ENCODE results near the gene ARHGAP5. TPM values are rescaled to one million over a fixed set of nuclear protein-coding genes. Genes with fewer than 3 reads are reported as not detected.

The ARHGAP5 gene
- total and polyA plus RNA-seq, 2 donors: 25.9 to 64.1 TPM

GRCh38 chr14:32049361-32050088 lies 27.6 kb upstream of the ARHGAP5 start:
- 70% methylated on average over 4 of the region's 4 CpGs for WGBS
- Histone ChIP-seq H3K27ac (ENCODE audit: low read depth in 1 of 2, low read length in 1 of 2) (no peak overlapping the region), H3K9me3 (ENCODE audit: control insufficient read depth in 2 of 2, insufficient read depth in 1 of 2, low read length in 1 of 2) (no peaks in the 10 kb centered on the region), H3K27me3 (ENCODE audit: control insufficient read depth in 2 of 2, insufficient read depth in 1 of 2, low read length in 1 of 2) (no peaks in the 10 kb centered on the region), H3K4me1 (ENCODE audit: control insufficient read depth in 2 of 2, insufficient read depth in 2 of 2, low read length in 2 of 2) (no peaks in the 10 kb centered on the region), H3K36me3 (ENCODE audit: control insufficient read depth in 2 of 2, insufficient read depth in 2 of 2, low read length in 1 of 2) (no peaks in the 10 kb centered on the region), H3K4me3 (ENCODE audit: low read length in 2 of 2) (no peak overlapping the region)
- DNase-seq (ENCODE audit: low read depth in 6 of 9, low spot score in 9 of 9): no peak

GRCh38 chr14:32050878-32051277 lies 26.2 kb upstream of the ARHGAP5 start:
- H3K4me3 ChIP-seq (ENCODE audit: low read length in 2 of 2): no peak overlapping the region
- no peak overlapping the region for H3K27ac ChIP-seq (ENCODE audit: low read depth in 1 of 2, low read length in 1 of 2)
- no peaks in the 10 kb centered on the region for H3K4me1 ChIP-seq (ENCODE audit: control insufficient read depth in 2 of 2, insufficient read depth in 2 of 2, low read length in 2 of 2)
- no peaks in the 10 kb centered on the region for H3K36me3 ChIP-seq (ENCODE audit: control insufficient read depth in 2 of 2, insufficient read depth in 2 of 2, low read length in 1 of 2)
- H3K9me3 ChIP-seq (ENCODE audit: control insufficient read depth in 2 of 2, insufficient read depth in 1 of 2, low read length in 1 of 2): no peaks in the 10 kb centered on the region
- H3K27me3 ChIP-seq (ENCODE audit: control insufficient read depth in 2 of 2, insufficient read depth in 1 of 2, low read length in 1 of 2): no peaks in the 10 kb centered on the region
- DNase-seq (ENCODE audit: low read depth in 6 of 9, low spot score in 9 of 9): no peak

GRCh38 chr14:32054536-32054935 lies 22.6 kb upstream of the ARHGAP5 start:
- Histone ChIP-seq H3K36me3 (ENCODE audit: control insufficient read depth in 2 of 2, insufficient read depth in 2 of 2, low read length in 1 of 2) (no peaks in the 10 kb centered on the region), H3K27ac (ENCODE audit: low read depth in 1 of 2, low read length in 1 of 2) (no peak overlapping the region), H3K4me1 (ENCODE audit: control insufficient read depth in 2 of 2, insufficient read depth in 2 of 2, low read length in 2 of 2) (no peaks in the 10 kb centered on the region), H3K4me3 (ENCODE audit: low read length in 2 of 2) (no peak overlapping the region), H3K9me3 (ENCODE audit: control insufficient read depth in 2 of 2, insufficient read depth in 1 of 2, low read length in 1 of 2) (no peaks in the 10 kb centered on the region), H3K27me3 (ENCODE audit: control insufficient read depth in 2 of 2, insufficient read depth in 1 of 2, low read length in 1 of 2) (no peaks in the 10 kb centered on the region)
- no peak for DNase-seq (ENCODE audit: low read depth in 6 of 9, low spot score in 9 of 9)
- 98% methylated on average over 5 of the region's 5 CpGs for WGBS

- Histone ChIP-seq H3K4me3 (ENCODE audit: low read length in 2 of 2) (no peak overlapping the region), H3K27ac (ENCODE audit: low read depth in 1 of 2, low read length in 1 of 2) (no peak overlapping the region), H3K9me3 (ENCODE audit: control insufficient read depth in 2 of 2, insufficient read depth in 1 of 2, low read length in 1 of 2) (no peaks in the 10 kb centered on the region), H3K27me3 (ENCODE audit: control insufficient read depth in 2 of 2, insufficient read depth in 1 of 2, low read length in 1 of 2) (no peaks in the 10 kb centered on the region), H3K36me3 (ENCODE audit: control insufficient read depth in 2 of 2, insufficient read depth in 2 of 2, low read length in 1 of 2) (no peaks in the 10 kb centered on the region), H3K4me1 (ENCODE audit: control insufficient read depth in 2 of 2, insufficient read depth in 2 of 2, low read length in 2 of 2) (no peaks in the 10 kb centered on the region)
- WGBS: 80% methylated on average over 2 of the region's 2 CpGs
- no peak for DNase-seq (ENCODE audit: low read depth in 6 of 9, low spot score in 9 of 9)
Measured at GRCh38 chr14:32055175-32055574, 21.9 kb upstream of the ARHGAP5 start.

GRCh38 chr14:32059702-32060101 lies 17.4 kb upstream of the ARHGAP5 start:
- 91% methylated on average over 2 of the region's 2 CpGs for WGBS
- no peak overlapping the region for H3K27ac ChIP-seq (ENCODE audit: low read depth in 1 of 2, low read length in 1 of 2)
- no peak for DNase-seq (ENCODE audit: low read depth in 6 of 9, low spot score in 9 of 9)
- no peaks in the 10 kb centered on the region for H3K4me1 ChIP-seq (ENCODE audit: control insufficient read depth in 2 of 2, insufficient read depth in 2 of 2, low read length in 2 of 2)
- no peaks in the 10 kb centered on the region for H3K27me3 ChIP-seq (ENCODE audit: control insufficient read depth in 2 of 2, insufficient read depth in 1 of 2, low read length in 1 of 2)
- H3K9me3 ChIP-seq (ENCODE audit: control insufficient read depth in 2 of 2, insufficient read depth in 1 of 2, low read length in 1 of 2): no peaks in the 10 kb centered on the region
- no peak overlapping the region for H3K4me3 ChIP-seq (ENCODE audit: low read length in 2 of 2)
- no peaks in the 10 kb centered on the region for H3K36me3 ChIP-seq (ENCODE audit: control insufficient read depth in 2 of 2, insufficient read depth in 2 of 2, low read length in 1 of 2)

GRCh38 chr14:32064931-32065330 lies 12.2 kb upstream of the ARHGAP5 start:
- WGBS: 97% methylated on average over 4 of the region's 4 CpGs
- no peaks in the 10 kb centered on the region for H3K4me1 ChIP-seq (ENCODE audit: control insufficient read depth in 2 of 2, insufficient read depth in 2 of 2, low read length in 2 of 2)
- no peaks in the 10 kb centered on the region for H3K27me3 ChIP-seq (ENCODE audit: control insufficient read depth in 2 of 2, insufficient read depth in 1 of 2, low read length in 1 of 2)
- no peak for DNase-seq (ENCODE audit: low read depth in 6 of 9, low spot score in 9 of 9)
- H3K4me3 ChIP-seq (ENCODE audit: low read length in 2 of 2): no peak overlapping the region
- H3K9me3 ChIP-seq (ENCODE audit: control insufficient read depth in 2 of 2, insufficient read depth in 1 of 2, low read length in 1 of 2): no peaks in the 10 kb centered on the region
- H3K36me3 ChIP-seq (ENCODE audit: control insufficient read depth in 2 of 2, insufficient read depth in 2 of 2, low read length in 1 of 2): no peaks in the 10 kb centered on the region
- H3K27ac ChIP-seq (ENCODE audit: low read depth in 1 of 2, low read length in 1 of 2): no peak overlapping the region

GRCh38 chr14:32068708-32069107 lies 8.4 kb upstream of the ARHGAP5 start:
- 92% methylated on average over 2 of the region's 2 CpGs for WGBS
- H3K9me3 ChIP-seq (ENCODE audit: control insufficient read depth in 2 of 2, insufficient read depth in 1 of 2, low read length in 1 of 2): no peaks in the 10 kb centered on the region
- H3K36me3 ChIP-seq (ENCODE audit: control insufficient read depth in 2 of 2, insufficient read depth in 2 of 2, low read length in 1 of 2): no peaks in the 10 kb centered on the region
- no peaks in the 10 kb centered on the region for H3K4me1 ChIP-seq (ENCODE audit: control insufficient read depth in 2 of 2, insufficient read depth in 2 of 2, low read length in 2 of 2)
- H3K27ac ChIP-seq (ENCODE audit: low read depth in 1 of 2, low read length in 1 of 2): no peak overlapping the region
- no peaks in the 10 kb centered on the region for H3K27me3 ChIP-seq (ENCODE audit: control insufficient read depth in 2 of 2, insufficient read depth in 1 of 2, low read length in 1 of 2)
- DNase-seq (ENCODE audit: low read depth in 6 of 9, low spot score in 9 of 9): no peak
- no peak overlapping the region for H3K4me3 ChIP-seq (ENCODE audit: low read length in 2 of 2)

GRCh38 chr14:32070282-32070681 lies 6.8 kb upstream of the ARHGAP5 start:
- 99% methylated on average over 3 of the region's 3 CpGs for WGBS

GRCh38 chr14:32072676-32073075 lies 4.4 kb upstream of the ARHGAP5 start:
- WGBS: 99% methylated on average over 1 of the region's 1 CpG
- H3K9me3 ChIP-seq (ENCODE audit: control insufficient read depth in 2 of 2, insufficient read depth in 1 of 2, low read length in 1 of 2): peaks cover 0 to 2% of the 10 kb centered on the region in 2 donors
- H3K27ac ChIP-seq (ENCODE audit: low read depth in 1 of 2, low read length in 1 of 2): no peak overlapping the region
- no peaks in the 10 kb centered on the region for H3K36me3 ChIP-seq (ENCODE audit: control insufficient read depth in 2 of 2, insufficient read depth in 2 of 2, low read length in 1 of 2)
- peaks cover 0 to 5% of the 10 kb centered on the region in 2 donors for H3K4me1 ChIP-seq (ENCODE audit: control insufficient read depth in 2 of 2, insufficient read depth in 2 of 2, low read length in 2 of 2)
- no peak for DNase-seq (ENCODE audit: low read depth in 6 of 9, low spot score in 9 of 9)
- no peak overlapping the region for H3K4me3 ChIP-seq (ENCODE audit: low read length in 2 of 2)
- peaks cover 0 to 8% of the 10 kb centered on the region in 2 donors for H3K27me3 ChIP-seq (ENCODE audit: control insufficient read depth in 2 of 2, insufficient read depth in 1 of 2, low read length in 1 of 2)

More at GRCh38 chr14:32070282-32070681, 6.8 kb upstream of the ARHGAP5 start:
- DNase-seq (ENCODE audit: low read depth in 6 of 9, low spot score in 9 of 9): no peak
- Histone ChIP-seq H3K27ac (ENCODE audit: low read depth in 1 of 2, low read length in 1 of 2) (no peak overlapping the region), H3K36me3 (ENCODE audit: control insufficient read depth in 2 of 2, insufficient read depth in 2 of 2, low read length in 1 of 2) (no peaks in the 10 kb centered on the region), H3K4me3 (ENCODE audit: low read length in 2 of 2) (no peak overlapping the region), H3K4me1 (ENCODE audit: control insufficient read depth in 2 of 2, insufficient read depth in 2 of 2, low read length in 2 of 2) (no peaks in the 10 kb centered on the region), H3K9me3 (ENCODE audit: control insufficient read depth in 2 of 2, insufficient read depth in 1 of 2, low read length in 1 of 2) (no peaks in the 10 kb centered on the region), H3K27me3 (ENCODE audit: control insufficient read depth in 2 of 2, insufficient read depth in 1 of 2, low read length in 1 of 2) (peaks cover 0 to 3% of the 10 kb centered on the region in 2 donors)

Data from thymus (tissue), 11 donors.